ENCODE results near the gene NUDT19.

DNA sequence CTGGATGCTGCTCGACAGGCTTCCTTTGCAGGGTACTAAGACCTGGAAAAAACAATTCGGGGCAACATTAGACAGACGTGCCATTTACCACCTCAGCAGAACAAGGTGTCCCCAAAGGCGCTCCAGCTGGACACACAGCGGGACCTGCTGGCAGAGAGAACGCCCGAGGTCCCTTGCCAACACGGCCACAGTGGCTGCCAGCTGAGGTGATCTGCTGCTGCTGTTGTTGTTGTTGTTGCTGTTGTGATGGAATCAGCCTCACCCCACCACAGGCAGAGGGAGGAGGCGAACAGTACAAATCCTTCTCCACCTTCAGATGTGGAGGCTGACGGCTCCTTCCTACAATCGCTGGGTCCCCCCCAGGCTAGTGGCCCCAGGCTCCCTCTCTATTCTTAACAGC, 41.9 kb upstream of the NUDT19 start:
- TF ChIP-seq, protein P1, sequence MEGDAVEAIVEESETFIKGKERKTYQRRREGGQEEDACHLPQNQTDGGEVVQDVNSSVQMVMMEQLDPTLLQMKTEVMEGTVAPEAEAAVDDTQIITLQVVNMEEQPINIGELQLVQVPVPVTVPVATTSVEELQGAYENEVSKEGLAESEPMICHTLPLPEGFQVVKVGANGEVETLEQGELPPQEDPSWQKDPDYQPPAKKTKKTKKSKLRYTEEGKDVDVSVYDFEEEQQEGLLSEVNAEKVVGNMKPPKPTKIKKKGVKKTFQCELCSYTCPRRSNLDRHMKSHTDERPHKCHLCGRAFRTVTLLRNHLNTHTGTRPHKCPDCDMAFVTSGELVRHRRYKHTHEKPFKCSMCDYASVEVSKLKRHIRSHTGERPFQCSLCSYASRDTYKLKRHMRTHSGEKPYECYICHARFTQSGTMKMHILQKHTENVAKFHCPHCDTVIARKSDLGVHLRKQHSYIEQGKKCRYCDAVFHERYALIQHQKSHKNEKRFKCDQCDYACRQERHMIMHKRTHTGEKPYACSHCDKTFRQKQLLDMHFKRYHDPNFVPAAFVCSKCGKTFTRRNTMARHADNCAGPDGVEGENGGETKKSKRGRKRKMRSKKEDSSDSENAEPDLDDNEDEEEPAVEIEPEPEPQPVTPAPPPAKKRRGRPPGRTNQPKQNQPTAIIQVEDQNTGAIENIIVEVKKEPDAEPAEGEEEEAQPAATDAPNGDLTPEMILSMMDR (conservative IDR thresholded peaks at IDR 0.05), result no peak
- TF ChIP-seq EZH2 (IDR thresholded peaks at IDR 0.05; ENCODE audit: low read depth), result no peak
